ENCODE data around the gene DDX60.

DNA sequence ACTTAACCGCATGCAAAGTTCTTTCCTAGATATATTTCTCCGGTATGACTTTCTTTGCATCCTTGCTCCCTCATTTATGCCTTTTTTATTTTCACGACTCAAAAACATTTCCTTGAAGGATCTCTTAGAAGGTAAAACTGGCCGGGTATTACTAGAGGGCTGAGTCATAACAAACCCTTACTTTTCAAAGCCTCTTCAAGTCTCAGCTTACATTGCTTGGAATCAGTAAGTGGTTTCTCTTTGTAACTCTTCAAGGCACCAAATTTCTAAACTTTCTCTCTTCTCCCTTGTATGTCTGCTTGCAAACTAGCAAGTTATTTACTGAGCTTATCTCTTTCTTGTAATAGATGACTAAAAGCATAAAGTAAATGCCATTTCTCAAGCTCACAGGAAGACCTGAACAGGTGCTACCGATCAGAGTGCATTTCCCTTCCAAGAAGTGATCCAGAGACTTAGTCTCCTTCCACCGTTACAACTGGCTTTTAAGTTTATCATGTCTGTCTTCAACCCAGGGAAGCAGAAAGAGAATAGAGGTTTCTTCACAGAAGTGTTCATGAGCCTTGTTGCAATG is 150.8 kb downstream of the DDX60 start:
- TF ChIP-seq, protein P1, sequence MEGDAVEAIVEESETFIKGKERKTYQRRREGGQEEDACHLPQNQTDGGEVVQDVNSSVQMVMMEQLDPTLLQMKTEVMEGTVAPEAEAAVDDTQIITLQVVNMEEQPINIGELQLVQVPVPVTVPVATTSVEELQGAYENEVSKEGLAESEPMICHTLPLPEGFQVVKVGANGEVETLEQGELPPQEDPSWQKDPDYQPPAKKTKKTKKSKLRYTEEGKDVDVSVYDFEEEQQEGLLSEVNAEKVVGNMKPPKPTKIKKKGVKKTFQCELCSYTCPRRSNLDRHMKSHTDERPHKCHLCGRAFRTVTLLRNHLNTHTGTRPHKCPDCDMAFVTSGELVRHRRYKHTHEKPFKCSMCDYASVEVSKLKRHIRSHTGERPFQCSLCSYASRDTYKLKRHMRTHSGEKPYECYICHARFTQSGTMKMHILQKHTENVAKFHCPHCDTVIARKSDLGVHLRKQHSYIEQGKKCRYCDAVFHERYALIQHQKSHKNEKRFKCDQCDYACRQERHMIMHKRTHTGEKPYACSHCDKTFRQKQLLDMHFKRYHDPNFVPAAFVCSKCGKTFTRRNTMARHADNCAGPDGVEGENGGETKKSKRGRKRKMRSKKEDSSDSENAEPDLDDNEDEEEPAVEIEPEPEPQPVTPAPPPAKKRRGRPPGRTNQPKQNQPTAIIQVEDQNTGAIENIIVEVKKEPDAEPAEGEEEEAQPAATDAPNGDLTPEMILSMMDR (IDR thresholded peaks at IDR 0.05; ENCODE audit: poor library complexity, severe bottlenecking) = no peak
- TF ChIP-seq TAF1 (IDR thresholded peaks at IDR 0.05; ENCODE audit: low read depth) (no peak), EZH2 (IDR thresholded peaks at IDR 0.05; ENCODE audit: borderline replicate concordance, insufficient read depth, low read length, poor library complexity, severe bottlenecking) (no peak), EP300 (conservative IDR thresholded peaks at IDR 0.05; ENCODE audit: poor library complexity, severe bottlenecking) (no peak), SMC3 (conservative IDR thresholded peaks at IDR 0.05; ENCODE audit: poor library complexity) (no peak), MXI1 (conservative IDR thresholded peaks at IDR 0.05; ENCODE audit: poor library complexity, severe bottlenecking) (no peak), POLR2AphosphoS5 (IDR thresholded peaks at IDR 0.05) (no peak)
- TF ChIP-seq, protein P2, sequence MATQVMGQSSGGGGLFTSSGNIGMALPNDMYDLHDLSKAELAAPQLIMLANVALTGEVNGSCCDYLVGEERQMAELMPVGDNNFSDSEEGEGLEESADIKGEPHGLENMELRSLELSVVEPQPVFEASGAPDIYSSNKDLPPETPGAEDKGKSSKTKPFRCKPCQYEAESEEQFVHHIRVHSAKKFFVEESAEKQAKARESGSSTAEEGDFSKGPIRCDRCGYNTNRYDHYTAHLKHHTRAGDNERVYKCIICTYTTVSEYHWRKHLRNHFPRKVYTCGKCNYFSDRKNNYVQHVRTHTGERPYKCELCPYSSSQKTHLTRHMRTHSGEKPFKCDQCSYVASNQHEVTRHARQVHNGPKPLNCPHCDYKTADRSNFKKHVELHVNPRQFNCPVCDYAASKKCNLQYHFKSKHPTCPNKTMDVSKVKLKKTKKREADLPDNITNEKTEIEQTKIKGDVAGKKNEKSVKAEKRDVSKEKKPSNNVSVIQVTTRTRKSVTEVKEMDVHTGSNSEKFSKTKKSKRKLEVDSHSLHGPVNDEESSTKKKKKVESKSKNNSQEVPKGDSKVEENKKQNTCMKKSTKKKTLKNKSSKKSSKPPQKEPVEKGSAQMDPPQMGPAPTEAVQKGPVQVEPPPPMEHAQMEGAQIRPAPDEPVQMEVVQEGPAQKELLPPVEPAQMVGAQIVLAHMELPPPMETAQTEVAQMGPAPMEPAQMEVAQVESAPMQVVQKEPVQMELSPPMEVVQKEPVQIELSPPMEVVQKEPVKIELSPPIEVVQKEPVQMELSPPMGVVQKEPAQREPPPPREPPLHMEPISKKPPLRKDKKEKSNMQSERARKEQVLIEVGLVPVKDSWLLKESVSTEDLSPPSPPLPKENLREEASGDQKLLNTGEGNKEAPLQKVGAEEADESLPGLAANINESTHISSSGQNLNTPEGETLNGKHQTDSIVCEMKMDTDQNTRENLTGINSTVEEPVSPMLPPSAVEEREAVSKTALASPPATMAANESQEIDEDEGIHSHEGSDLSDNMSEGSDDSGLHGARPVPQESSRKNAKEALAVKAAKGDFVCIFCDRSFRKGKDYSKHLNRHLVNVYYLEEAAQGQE (IDR thresholded peaks at IDR 0.05; ENCODE audit: borderline replicate concordance) = no peak

Data from neural cell (in vitro differentiated cells).